ENCODE data around the gene KLHL5. TPM values are rescaled to one million over a fixed set of nuclear protein-coding genes. Genes with fewer than 3 reads are reported as not detected.
A peak's percentile ranks its signal among the peaks of the same experiment; 100 is the strongest.
"Not testable (repeated sequence)": the region's sequence is repeated elsewhere in the genome, so short reads cannot be mapped to it uniquely, and the experiment has no call there.

The KLHL5 gene, protein sequence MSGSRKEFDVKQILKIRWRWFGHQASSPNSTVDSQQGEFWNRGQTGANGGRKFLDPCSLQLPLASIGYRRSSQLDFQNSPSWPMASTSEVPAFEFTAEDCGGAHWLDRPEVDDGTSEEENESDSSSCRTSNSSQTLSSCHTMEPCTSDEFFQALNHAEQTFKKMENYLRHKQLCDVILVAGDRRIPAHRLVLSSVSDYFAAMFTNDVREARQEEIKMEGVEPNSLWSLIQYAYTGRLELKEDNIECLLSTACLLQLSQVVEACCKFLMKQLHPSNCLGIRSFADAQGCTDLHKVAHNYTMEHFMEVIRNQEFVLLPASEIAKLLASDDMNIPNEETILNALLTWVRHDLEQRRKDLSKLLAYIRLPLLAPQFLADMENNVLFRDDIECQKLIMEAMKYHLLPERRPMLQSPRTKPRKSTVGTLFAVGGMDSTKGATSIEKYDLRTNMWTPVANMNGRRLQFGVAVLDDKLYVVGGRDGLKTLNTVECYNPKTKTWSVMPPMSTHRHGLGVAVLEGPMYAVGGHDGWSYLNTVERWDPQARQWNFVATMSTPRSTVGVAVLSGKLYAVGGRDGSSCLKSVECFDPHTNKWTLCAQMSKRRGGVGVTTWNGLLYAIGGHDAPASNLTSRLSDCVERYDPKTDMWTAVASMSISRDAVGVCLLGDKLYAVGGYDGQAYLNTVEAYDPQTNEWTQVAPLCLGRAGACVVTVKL
- total RNA-seq = 48.2 TPM

DNA sequence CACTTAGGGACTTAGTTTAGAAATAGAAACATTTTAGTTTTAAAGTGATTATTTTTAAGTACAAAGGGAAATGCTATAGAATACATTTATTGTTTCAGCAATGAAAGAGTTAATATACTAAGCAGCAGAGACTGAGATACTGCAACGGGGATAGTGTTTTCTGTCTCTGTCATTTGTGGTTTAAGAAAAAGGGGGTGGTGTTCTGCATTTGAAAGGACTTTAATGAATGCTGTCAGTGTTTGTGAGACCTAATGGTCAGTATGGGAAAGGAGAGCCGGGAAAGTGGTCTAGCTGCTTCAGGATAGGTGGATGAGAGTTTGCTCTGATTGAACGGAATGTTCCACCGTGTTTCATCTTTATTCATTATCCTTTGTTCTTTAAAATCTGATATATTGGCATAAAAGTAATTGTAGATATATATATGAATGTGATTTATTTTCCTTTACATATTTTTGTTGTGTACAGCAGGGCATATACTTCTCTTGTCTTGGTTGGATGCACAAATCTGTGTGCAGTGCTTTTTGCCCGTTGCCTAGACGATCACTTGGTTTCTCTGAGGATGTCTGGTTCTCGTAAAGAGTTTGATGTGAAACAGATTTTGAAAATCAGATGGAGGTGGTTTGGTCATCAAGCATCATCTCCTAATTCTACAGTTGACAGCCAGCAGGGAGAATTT lies at the start of gene KLHL5:
TSS of gene KLHL5 (plus strand) at position 139 of the 676 bp plus-strand sequence. CDS start at position 560, 421 bp downstream.
- DNase-seq (ENCODE audit: low spot score) (no peak), ATAC-seq (peak; percentile 58)
- intact Hi-C loops (cut with DNase I) = no loop called here

DNA sequence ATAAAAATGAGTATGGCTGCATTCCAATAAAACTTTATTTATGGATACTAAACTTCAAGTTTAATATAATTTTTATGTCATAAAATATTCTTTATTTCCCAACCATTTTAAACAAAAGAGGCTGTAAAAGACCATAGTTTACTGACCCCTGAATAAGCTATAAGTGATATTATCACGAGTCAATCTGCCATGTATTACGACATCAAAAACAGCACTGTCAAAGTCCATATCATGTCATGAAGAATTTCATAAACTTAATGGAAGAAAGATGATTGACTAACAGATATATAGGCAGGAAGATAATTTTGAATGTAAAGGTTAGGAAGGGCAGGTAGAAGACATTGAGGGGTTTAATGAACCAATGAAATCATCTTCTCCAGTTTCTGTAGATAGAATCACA lies 48.0 kb upstream of the KLHL5 start:
- no peak for ATAC-seq
- no peak for DNase-seq (ENCODE audit: low spot score)
- intact Hi-C loops (cut with DNase I) = no loop called here

DNA sequence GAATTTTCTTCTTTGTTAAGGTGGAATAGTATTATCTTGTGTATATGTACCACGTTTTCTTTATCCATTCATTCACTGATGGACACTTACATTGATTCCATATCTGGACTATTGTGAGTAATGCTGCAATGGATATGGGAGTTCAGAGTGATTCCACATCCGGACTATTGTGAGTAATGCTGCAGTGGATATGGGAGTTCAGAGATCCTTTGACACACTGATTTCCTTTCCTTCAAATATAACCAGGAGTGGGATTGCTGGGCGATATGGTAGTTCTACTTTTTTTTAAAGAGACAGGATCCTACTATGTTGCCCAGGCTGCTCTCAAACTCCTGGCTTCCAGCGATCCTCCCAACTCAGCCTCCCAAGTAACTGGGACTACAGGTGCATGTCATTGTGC lies 41.9 kb upstream of the KLHL5 start:
- intact Hi-C loops (cut with DNase I) = no loop called here
- no peak for DNase-seq (ENCODE audit: low spot score)
- no peak for ATAC-seq

DNA sequence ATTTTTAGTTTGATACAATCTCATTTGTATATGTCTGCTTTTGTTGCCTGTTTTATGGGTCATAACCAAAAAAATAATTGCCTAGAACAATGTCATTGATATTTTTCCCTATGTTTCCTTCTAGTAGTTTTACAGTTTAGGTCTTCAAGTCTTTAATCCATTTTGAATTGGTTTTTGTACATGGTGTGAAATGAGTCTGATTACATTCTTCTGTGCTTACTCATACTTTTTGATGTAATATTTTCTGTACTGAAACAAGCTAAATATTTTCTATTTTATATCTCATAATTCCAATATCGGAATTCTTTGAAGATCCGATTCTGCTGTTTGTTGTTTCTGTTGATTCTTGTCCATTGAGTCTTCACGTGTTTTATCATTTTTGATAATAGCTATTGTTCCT lies 40.4 kb upstream of the KLHL5 start:
- DNase-seq (ENCODE audit: low spot score) (no peak), ATAC-seq (no peak)
- intact Hi-C loops (cut with DNase I) = no loop called here

DNA sequence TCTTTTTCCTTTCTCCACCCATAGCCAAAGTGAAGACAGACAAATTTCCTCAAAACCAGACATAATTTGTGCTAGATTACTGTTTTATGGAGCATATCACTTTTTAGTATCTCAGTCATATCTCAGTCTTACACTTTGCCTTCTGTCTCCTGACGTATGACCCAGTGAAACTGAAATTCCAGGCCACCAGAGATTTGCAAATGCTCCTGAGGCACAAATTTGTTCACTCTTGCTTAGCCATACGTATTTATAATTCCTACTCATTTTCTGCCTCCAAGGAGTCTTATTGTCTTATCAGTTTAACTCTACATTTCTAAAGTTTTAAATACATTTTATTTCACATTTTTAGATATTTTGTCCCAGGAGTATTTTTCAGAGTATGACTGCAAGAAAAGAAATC lies 39.8 kb upstream of the KLHL5 start:
- DNase-seq (ENCODE audit: low spot score) = no peak
- intact Hi-C loops (cut with DNase I) = no loop called here
- ATAC-seq = no peak

DNA sequence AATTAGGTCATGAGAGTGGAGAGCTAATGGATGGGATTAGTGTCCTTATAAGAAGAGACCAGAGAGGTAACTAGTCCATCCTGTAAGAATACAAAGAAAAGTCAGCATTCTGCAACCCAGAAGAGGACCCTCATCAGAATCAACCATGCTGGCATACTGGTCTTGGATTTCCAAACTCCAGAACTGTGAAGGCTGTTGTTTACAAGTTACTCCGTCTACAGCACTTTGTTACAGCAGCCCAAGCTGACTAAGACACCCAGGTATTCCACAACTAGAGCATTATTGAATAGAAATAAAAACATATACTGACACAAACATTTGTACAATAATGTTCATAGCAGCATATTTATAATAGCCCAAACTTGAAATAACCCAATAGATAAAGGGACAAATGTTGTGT lies 39.0 kb upstream of the KLHL5 start:
- DNase-seq (ENCODE audit: low spot score) (no peak), ATAC-seq (no peak)

DNA sequence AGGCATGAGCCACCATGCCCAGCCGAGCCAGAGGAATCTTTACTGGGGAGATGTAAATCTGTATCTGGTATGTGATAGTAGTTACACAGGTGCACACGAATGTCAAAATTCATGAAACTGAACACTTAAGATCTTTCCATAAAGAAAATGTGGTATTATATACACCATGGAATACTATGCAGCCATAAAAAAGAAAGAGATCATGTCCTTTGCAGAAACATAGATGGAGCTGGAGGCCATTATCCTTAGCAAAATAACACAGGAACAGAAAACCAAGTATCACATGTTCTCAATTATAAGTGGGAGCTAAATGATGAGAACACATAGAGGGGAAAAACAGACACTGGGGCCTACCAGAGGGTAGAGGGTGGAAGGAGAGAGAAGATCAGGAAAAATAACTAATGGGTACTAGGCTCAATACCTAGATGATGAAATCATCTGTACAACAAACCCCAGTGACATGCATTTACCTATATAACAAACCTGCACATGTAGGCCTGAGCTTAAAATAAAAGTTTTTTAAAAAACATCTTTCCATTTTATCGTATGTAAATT lies 37.6 kb upstream of the KLHL5 start:
- ATAC-seq = no peak
- DNase-seq (ENCODE audit: low spot score) = no peak
- intact Hi-C loops (cut with DNase I) = no loop called here

More for the DNA sequence above, 39.0 kb upstream of the KLHL5 start:
- intact Hi-C loops (cut with DNase I) = no loop called here

DNA sequence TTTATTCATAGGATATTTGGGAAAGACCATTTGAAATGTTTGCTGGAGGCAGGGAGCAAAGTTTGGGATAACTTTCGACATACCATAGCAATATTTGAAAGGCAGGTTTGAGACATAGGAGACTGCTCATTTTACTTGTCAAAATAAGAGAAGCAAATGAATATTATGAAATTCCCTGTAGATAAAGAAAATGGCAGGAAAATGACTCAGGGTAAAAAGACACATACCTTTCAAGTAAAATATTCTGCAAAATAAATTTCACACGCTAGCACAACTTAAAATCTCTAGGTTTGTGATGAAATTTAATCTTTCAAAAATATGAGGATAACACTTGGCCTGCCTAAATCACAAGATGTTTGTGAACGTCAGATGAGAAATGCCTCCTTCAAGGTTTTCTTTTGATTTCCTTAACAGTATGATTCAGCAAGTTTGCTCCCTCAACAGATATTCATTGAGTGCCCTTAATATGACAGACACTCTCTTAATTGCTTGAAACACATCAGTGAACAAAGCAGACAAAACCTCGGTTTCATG lies 36.4 kb upstream of the KLHL5 start:
- ATAC-seq (no peak), DNase-seq (ENCODE audit: low spot score) (no peak)
- intact Hi-C loops (cut with DNase I) = no loop called here

DNA sequence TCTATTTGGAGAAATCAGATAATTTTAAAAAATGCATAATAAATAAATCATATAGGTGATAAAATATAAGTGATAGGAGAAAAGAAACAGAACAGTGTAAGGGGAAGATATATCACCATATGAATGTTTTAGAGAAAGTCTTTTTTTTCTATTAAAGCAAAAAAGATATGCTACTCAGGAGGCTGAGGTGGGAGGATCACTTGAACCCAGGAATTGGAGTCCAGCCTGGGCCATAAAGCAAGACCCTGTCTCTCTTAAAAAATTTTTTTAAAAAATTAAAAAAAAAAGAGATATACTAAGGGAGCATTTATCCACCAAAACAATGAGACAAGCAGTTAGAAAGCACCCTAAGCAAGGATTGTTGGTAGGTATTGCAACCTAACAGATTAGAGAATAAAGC lies 35.9 kb upstream of the KLHL5 start:
- no peak for DNase-seq (ENCODE audit: low spot score)
- intact Hi-C loops (cut with DNase I) = no loop called here
- no peak for ATAC-seq

DNA sequence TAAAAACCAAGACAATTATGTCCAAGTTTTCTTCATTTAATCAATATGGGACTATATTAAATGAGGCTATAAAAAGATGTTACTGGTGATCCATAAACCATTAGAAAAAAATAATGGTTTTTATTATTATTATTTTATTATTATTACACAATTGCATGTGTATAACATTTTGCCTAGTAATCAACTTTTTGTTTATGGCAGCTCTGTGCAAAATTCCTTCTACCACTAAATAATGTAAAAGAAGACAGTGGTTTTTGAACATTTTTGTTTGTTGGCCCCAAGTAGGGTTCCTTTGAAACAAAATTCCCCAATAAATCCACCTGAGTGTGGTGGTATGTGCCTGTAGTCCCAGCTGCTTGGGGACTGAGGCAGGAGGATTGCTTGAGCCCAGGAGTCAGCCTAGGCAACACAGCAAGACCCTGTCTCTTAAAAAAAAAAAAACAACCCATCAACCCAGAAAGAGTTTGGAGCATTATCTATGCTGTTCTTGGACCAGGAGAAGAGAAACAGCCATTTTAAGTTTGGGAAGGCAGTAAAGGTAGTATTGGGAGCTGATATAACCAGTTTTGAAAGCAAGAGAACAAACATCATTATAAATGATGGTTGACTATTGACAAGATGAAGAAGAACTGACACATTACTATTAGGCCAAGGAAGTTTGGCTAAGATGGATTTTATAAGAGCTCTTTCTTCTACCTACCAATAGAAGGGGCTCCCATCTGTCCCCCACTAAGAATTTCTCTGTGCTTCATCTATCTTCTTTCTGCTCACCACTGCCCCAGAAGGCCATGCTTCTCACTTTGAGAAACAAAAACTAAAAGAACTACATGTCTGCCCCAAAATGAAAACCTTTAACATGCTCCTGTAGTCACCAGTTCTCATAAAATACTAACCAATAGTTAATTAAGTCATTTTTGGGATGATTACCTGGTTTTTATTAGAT lies 32.0 kb upstream of the KLHL5 start:
- intact Hi-C loops (cut with DNase I) = no loop called here
- no peak for ATAC-seq

DNA sequence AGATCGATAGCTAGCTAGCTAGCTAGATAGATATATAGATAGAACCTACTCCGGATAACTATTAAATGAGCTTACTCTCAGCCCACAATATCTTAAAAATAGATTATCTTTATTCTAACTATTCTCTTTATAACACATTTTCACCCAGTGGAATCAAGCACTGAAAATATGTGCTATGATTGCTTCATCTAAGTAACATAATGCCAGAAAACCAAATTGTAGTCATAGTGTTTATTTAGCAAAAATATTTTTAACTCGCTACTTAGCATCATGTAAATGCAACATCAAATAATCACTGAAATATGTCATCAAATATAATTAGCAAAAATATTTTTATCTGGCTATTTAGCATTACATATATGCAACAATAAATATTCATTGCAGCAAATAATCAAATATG lies 31.3 kb upstream of the KLHL5 start:
- DNase-seq (ENCODE audit: low spot score) (no peak), ATAC-seq (no peak)
- intact Hi-C loops (cut with DNase I) = no loop called here

More for the DNA sequence above, 32.0 kb upstream of the KLHL5 start:
- DNase-seq (ENCODE audit: low spot score) = no peak

DNA sequence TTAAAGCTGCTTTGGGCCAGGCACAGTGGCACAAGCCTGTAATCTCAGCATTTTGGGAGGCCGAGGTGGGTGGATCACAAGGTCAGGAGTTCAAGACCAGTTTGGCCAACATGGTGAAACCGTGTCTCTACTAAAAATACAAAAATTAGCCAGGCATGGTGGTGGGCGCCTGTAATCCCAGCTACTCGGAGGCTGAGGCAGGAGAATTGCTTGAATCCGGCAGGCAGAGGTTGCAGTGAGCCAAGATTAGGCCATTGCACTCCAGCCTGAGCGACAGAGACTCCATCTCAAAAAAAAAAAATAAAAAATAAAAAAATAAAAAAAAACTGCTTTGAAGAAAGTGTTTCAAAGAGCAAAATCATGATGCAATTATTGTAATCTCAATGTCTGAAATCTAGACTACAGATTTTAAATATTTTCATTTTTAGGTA lies 30.4 kb upstream of the KLHL5 start:
- intact Hi-C loops (cut with DNase I); DNase-seq (ENCODE audit: low spot score); ATAC-seq: not testable (repeated sequence)

DNA sequence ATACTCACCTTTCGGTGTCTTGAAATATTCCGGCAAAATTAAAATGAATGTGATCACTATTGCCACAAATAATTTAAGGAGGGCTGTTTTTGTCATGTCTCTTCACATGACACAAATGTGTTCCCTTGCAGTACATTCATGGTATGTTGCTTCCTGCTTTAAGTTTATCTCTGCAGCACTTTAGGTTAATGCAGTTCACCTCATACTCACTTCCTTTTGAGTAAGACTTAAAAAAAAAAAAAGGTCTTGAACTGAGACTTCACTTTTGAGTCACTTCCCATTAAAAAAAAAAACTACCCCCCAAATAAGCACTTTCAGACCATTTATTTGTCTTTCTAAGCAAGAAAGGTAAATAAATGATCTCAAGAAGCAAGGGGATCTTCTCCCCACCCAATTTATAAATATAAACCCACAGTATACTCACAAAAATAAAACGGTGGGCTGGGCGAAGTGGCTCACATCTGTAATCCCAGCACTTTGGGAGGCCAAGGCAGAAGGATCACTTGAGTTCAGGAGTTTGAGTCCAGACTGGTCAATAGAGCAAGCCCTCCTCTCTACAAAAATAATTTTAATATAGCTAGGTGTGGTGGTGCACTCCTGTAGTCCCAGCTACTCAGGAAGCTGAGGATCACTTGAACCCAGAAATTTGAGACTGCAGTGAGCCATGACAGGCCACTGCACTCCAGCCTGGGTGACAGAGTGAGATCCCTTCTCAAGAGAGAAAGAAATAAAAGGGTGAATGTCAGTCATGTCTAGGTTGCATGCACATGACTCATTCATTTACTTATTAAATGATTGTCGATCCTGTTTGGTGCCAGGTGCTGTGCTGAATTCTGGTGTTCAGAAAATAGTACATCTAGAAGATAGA lies 29.6 kb upstream of the KLHL5 start, which contains the start of gene TMEM156:
TSS of gene TMEM156 (minus strand) at position 192 of the 868 bp plus-strand sequence. CDS start at position 96, 96 bp downstream.
- ATAC-seq = peak; percentile 48
- intact Hi-C loops (cut with DNase I) = no loop called here
- no peak for DNase-seq (ENCODE audit: low spot score)

DNA sequence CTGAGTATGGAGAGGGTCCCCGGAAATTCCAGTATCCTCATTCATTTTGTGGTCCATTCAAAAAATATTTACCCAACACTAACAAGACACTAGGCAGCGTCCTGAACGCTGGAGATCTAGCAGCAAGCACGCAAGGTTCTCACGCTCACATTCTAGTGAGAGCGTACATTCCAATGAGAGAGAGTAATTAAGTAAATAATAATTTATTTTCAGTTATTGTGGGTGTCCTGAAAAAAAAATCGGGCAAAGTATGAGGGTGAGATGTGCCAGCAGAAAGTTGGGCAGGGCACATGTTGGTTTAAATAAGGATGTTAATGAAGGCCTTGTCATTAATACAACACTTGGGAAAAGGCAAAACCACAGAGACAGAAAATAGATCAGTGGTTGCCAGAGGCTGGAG lies 25.9 kb upstream of the KLHL5 start:
- intact Hi-C loops (cut with DNase I) = no loop called here

DNA sequence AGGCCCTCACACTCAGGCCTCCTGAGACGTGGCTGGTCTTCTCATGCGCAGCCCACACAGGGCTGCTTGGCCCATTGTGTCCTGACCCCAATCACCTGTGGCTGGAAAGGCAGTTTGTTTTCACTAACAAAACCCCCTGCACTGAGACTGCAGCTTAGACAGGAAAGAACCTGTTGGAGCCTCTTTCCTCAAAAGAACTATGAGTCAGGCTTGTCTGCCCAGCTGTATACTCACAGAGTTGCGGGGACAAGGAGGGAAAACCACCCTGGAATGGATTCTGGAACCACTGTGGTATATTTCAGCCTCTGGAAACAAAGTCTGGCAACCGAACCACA lies 24.6 kb upstream of the KLHL5 start:
- intact Hi-C loops (cut with DNase I) = no loop called here
- DNase-seq (ENCODE audit: low spot score) (no peak), ATAC-seq (no peak)

More for the DNA sequence above, 25.9 kb upstream of the KLHL5 start:
- ATAC-seq = no peak
- no peak for DNase-seq (ENCODE audit: low spot score)

DNA sequence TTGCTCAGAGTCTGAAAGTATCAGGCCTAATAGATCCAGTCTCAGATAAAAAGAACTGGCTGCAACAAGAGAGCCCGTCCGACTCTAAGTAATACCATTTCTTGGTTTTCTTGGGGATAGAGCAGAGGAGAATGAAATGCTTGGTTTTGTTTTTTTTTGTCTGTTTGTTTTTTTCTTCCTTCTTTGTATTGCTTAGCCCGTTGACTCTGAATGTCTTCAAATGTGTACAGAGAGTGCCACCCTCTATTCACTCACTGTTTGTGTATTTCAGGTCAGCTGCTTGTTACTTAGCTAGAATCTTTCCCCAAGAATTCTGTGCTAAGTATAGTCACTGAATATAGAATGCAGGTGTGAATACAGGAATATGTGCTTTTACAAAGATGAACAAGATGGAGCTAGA lies 24.1 kb upstream of the KLHL5 start:
- intact Hi-C loops (cut with DNase I) = no loop called here
- DNase-seq (ENCODE audit: low spot score) (no peak), ATAC-seq (no peak)

DNA sequence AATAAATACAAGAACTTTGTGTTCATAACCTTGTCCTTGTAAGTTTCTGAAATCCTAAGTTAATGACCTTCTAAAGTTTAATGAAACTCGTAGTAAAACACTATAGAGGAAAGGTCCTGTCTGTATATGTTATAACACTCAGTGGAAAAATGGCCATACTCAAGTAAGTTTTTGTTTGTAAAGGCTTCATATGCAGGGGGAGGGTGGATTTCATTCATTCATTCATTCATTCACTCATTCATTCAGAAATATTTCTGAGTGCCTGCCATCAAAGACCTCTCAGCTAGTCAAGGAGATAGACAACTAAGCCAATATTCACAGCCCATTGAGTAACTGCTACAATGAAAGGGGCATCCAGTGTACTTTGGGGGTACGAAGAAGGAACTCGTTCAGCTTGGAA lies 22.9 kb upstream of the KLHL5 start:
- no peak for DNase-seq (ENCODE audit: low spot score)
- intact Hi-C loops (cut with DNase I) = no loop called here
- no peak for ATAC-seq
